NCI-H2029 (cell line): ENCODE data around the gene ATP5F1A.
"Not testable (repeated sequence)": the region's sequence is repeated elsewhere in the genome, so short reads cannot be mapped to it uniquely, and the experiment has no call there.

ENCODE experiments used
- DNase-seq: peaks from one replicate; lab custom pipeline; 2025; lab: John Stamatoyannopoulos, UW

Gene ATP5F1A

GRCh38 chr18:46047369-46047768 is 50.7 kb downstream of the ATP5F1A start:
- not testable (repeated sequence) for DNase-seq

- DNase-seq: no peak
Observed at GRCh38 chr18:46046688-46047087, 51.4 kb downstream of the ATP5F1A start.

GRCh38 chr18:46046126-46046525 is 52.0 kb downstream of the ATP5F1A start:
- no peak for DNase-seq

- no peak for DNase-seq
Observed at GRCh38 chr18:46042571-46043123, 55.4 kb downstream of the ATP5F1A start.

- DNase-seq: no peak
Observed at GRCh38 chr18:46040747-46041104, 57.4 kb downstream of the ATP5F1A start.

- no peak for DNase-seq
Observed at GRCh38 chr18:46040033-46040746, 57.9 kb downstream of the ATP5F1A start.

- DNase-seq: no peak
Observed at GRCh38 chr18:46037512-46038305, 60.4 kb downstream of the ATP5F1A start.

- no peak for DNase-seq
Observed at GRCh38 chr18:46035696-46036680, 62.1 kb downstream of the ATP5F1A start.

- no peak for DNase-seq
Observed at GRCh38 chr18:46034230-46034629, 63.9 kb downstream of the ATP5F1A start.

- DNase-seq: no peak
Observed at GRCh38 chr18:46031741-46032140, 66.4 kb downstream of the ATP5F1A start.
